Activated T-helper 9 cell treated with anti-CD3 and anti-CD28 coated beads, Interleukin-2, amount 50 U/mL, for 16 hours (primary cell): ENCODE measurements around the gene HSF2BP.
"Not testable (repeated sequence)": the region's sequence is repeated elsewhere in the genome, so short reads cannot be mapped to it uniquely, and the experiment has no call there.

Experiments used
- DNase-seq: peaks from one replicate; pipeline ENCODE4 v3.0.0-alpha.2; 2020; ENCODE audit warnings: low read depth

Gene HSF2BP

GRCh38 chr21:43651926-43652325, 7.4 kb downstream of the HSF2BP start:
- DNase-seq = not testable (repeated sequence)

- DNase-seq = no peak
Measured at GRCh38 chr21:43648171-43648570, 11.1 kb downstream of the HSF2BP start.

DNA sequence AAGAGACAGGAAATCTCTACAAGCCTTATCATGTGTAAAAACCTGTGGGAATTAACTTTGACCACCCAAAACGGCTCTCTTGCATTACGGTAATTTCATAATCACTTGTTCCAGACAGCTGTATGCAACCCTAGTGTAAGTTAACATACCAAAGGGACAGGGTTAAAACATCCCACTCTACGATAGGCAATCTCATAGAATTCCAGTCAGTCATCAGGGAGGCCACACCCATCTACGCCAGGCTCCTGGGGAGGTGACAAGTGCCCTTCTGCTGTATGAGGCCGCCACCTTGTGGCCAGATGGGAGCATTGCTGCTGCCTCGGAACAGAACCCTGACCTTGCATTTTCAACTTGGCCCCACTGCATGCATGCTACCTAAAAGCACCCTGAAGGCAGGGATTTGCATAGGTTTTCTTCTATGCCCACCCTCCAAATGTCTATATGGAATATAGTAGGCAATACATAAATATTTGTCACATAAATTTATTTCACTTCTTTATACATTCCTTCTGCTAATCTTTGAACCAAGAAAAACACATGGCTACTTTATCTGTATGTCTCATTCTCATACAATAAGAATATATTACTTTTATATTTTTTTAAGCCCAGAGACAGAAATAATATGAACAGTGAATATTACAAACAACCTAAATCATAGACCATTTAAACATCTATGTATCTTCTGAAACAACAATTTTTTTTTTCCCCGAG, 12.6 kb downstream of the HSF2BP start:
- DNase-seq = peak; percentile 78

DNA sequence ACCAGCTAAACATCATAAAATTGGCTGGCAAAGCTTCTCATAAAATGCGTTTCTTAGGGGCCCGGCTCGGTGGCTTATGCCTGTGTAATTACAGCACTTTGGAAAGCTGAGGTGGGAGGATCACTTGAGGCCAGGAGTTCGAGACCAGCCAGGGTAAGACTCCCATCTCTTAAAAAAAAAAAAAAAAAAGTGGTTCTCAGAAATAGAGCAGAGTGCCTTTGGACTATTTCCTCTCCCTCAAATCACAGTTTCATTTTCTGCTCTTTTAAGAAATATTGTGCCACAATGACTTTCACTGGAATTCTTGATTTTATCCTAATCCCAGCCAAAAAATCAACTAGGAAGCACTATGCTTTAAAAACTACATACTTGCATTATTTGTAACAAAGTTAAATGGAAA, 13.3 kb downstream of the HSF2BP start:
- DNase-seq = no peak

- no peak for DNase-seq
Measured at GRCh38 chr21:43645136-43645891, 14.0 kb downstream of the HSF2BP start.

- no peak for DNase-seq
Measured at GRCh38 chr21:43644609-43645008, 14.7 kb downstream of the HSF2BP start.

DNA sequence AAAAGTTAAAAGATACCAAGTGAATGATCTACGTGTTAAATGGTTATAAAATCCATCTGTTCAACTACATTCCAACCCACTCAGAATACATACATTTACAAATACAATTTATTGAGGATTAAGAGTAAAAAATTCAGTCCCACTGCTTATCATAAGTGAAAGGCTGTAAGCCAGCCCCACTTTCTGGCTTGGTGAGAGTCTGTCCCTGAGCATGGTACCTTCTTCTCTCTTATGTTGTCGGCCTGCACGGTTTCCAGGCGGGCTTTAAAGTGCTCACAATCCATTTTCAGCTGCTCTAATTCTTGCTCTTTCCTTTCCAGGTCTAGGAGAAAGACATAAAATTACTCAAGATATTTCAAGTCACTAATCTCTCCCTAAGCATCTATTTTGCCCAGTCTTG, 15.2 kb downstream of the HSF2BP start:
- DNase-seq = no peak

DNA sequence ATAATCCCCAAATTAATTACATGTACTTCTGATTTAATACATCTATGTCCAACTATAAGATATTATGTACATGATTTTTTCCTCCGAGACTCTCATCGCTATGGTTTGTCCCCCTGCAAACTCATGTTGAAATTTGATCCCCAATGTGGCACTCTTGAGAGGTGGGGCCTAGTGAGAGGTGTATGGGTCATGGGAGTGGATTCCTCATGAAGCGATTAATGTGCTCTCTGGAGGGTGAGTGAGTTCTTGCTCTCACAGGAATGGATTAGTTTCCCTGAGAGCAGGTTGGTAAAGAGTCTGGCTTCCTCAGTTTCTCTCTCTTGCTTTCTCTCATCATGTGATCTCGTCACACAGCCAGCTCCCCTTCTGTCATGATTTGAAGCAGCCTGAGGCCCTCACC, 16.1 kb downstream of the HSF2BP start:
- DNase-seq = no peak

- no peak for DNase-seq
Measured at GRCh38 chr21:43640400-43640799, 18.9 kb downstream of the HSF2BP start.

DNA sequence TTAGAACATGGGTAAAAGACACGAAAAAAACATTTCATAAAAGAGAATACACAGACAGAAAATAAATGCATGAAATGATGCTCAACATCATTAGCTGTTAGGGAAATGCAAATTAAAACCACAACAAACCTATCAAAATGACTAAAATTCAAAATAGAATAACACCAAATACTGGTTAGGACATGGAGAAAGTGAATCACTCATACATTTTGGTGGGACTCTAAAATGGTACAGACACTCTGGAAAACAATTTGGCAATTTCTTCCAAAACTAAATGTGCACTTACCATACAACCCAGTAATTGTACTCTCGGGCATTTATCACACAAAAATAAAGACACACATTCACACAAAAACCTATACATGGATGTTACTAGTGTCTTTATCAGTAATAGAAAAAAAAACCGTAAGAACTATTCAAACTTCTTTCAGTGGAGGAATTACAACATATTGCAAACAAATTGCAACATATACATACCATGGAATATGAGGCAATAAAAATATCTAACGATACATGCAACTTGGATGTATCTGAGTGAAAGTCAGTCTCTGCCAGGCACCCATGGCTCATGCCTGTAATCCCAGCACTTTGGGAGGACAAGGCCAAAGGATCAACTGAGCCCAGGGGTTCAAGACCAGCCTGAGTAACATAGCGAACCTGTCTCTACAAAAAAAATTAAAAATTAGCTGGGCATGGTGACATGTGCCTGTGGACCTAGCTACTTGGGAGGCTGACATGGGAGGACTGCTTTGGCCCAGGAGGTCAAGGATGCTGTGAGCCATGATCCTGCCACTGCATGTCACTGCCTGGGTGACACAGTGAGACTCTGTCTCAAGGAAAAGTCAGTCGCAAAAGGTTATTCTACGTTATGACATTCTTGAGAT, 19.6 kb downstream of the HSF2BP start:
- no peak for DNase-seq

GRCh38 chr21:43637530-43638158, 21.6 kb downstream of the HSF2BP start:
- DNase-seq = no peak

DNA sequence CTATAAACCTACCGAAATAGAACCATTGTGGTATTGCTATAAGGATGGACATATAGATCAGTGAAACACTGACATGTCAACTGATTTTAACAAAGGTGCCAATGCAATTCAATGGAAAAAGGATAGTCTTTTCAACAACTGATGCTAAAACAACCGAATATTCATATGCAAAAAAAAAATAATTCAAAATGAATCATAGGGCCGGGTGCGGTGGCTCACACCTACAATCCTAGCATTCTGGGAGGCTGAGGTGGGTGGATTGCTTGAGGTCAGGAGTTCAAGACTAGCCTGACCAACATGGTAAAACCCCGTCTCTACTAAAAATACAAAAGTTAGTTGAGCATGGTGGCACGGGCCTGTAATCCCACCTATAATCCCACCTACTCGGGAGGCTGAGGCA, 23.9 kb downstream of the HSF2BP start:
- DNase-seq = no peak

- no peak for DNase-seq
Measured at GRCh38 chr21:43634618-43635017, 24.7 kb downstream of the HSF2BP start.

DNA sequence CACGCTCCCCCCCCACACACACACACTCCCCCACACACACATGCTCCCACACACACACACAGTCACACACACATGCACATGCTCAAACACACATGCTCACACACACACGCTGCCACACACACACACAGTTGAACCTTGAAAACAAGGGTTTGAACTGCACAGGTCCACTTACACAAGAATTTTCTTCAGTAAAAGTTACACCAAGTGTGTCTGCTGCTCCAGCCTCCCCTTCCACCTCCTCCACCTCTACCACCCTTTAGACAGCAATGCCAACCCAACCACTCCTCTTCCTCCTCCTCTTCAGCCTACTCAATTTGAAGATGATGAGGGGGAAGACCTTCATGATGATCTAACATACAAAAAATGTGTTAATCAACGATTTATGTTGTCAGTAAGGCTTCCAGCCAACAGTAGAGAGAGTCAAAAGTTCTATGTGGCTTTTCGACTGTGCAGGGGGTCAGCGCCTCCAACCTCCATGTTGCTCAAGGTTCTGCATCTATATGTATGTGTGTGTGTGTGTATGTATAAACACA, 26.8 kb downstream of the HSF2BP start:
- no peak for DNase-seq

DNA sequence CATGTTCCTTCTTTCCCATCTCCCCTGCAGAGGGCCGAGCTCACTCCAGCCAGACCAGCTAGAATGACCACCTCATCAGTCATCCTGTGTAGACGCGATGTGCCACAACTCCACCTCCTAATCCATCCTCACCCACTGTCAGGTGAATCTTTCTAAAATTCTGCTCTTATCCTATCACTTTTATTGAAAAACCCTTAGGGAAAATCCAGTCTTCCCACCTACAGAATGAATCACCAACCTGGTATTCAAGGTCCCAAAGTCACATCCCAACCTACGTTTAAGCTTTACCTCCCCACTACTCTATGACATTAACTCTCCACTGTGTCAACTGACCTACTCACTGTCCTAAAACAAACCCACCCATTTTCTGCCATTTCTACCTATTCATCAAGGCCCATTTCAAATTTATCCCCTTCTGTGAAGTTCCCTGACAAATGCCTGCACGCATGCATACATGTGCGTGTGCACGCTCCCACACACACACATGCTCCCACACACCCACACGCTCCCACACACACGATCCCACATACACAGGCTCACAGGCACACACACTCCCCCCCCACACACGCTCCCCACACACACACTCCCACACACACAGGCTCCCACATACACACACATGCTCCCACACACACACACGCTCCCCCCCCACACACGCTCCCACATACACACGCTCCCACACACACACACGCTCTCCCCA, 27.7 kb downstream of the HSF2BP start:
- no peak for DNase-seq

DNA sequence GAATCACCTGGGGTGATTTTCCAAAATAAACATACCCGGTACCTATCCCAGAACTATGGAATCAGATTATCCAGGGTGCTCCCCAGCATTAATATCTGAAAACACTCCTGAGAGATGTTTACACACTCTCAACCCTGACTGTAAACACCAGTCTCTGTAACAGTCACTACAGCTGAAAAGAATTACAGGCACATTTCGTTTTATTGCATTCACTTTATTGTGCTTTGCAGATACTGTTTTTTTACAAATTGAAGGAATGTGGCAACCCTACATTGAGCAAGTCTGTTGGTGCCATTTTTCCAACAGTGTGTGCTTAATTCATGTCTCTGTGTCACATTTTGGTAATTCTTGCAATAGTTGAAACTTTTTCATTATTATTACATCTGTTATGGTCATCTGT, 31.8 kb downstream of the HSF2BP start:
- no peak for DNase-seq

- DNase-seq = no peak
Measured at GRCh38 chr21:43626390-43626789, 32.9 kb downstream of the HSF2BP start.

GRCh38 chr21:43624339-43624738, 34.9 kb downstream of the HSF2BP start:
- DNase-seq = no peak

DNA sequence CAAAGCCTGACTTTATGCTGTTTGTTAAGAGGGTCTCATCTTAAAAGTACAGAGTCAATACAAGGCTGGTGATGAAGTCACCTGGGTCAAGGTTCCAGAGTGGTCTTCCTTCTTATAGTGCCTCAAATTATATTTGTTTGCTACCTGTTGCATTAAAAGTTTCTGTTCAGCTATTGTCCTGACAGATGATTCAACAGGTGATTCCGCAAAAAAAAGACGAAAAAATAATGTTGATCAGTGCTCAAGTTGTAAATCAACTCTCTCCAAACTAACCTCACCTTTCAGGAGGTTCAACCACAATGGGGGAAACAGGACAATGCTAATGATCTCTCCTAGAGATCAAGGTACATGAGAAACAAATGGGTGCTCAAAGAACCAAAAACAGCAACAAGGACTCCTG, 35.7 kb downstream of the HSF2BP start:
- DNase-seq = no peak

DNA sequence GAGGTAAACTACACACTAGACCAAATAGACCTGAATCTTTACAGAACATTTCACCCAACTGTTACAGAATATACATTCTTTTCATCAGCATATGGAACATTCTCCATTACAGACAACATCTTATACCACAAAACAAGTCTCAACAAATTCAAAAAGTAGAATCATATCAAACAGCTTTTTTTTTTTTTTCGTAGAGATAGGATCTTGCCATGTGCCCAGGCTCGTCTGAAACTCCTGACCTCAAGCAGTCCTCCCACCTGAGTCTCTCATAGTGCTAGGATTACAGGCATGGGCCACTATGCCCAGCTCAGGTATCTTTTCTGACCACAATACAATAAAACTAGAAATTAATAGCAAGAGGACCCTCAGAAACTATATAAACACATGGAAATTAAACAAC, 36.5 kb downstream of the HSF2BP start:
- no peak for DNase-seq

DNA sequence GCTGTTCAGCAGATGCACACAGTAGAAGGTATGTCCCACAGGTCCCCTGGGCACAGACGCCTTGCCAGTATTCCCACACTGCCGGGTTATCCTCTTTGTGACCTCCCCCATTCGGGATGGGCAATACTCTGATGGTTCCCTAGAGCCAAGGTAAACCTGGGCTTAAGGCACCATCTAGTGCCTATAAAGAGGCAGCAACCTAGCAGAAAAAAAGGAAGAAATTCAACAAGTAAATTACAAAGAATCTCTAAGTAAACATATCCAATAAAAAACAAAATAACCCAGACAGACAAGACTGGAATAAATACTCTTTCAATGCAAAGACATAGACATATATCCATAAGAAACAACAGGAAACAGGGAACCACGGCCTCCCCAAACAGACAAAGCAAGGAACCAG, 39.4 kb downstream of the HSF2BP start:
- no peak for DNase-seq
